GM12878 (cell line): ENCODE measurements around the gene MYO15A. TPM values are rescaled to one million over a fixed set of nuclear protein-coding genes. Genes with fewer than 3 reads are reported as not detected.

Experiments used
- ATAC-seq: fragments of 200-7000 bp; cut with Tn5 transposase; 3 replicates; pipeline ENCODE4 v1.9.1; 2020; ENCODE audit warnings: mild to moderate bottlenecking, moderate library complexity
- BruUV-seq: library from RNA; stranded (reverse); fragments of 400-500 nt; replicated peaks from 2 replicates; lab custom pipeline; 2021; lab: Mats Ljungman, UMichigan
- CTCF ChIA-PET: fragments of 300-600 bp; sonication (Branson Sonifier 250); formaldehyde crosslinking; extraction: SDS; loops from one replicate; lab custom pipeline; 2021; ENCODE audit warnings: inconsistent platforms; lab: Yijun Ruan, JAX
- POLR2A ChIA-PET: fragments of 350-600 bp; formaldehyde crosslinking; extraction: SDS; loops from one replicate; lab custom pipeline; 2021; ENCODE audit warnings: inconsistent platforms; lab: Charles Lee
- RAD21 ChIA-PET: fragments of 300-600 bp; sonication (Branson Sonifier 250); formaldehyde crosslinking; loops from one replicate; lab custom pipeline; 2023; ENCODE audit warnings: antibody characterized with exemption; ENCODE audit not compliant: unreplicated experiment; lab: Charles Lee
- SMC1A ChIA-PET: fragments of 300-600 bp; sonication (Branson Sonifier 250); formaldehyde crosslinking; loops from one replicate; lab custom pipeline; 2023; ENCODE audit not compliant: unreplicated experiment, uncharacterized antibody; lab: Charles Lee
- DNase-seq: peaks from one replicate; pipeline ENCODE4 v3.0.0-alpha.2; 2011; ENCODE audit warnings: low read depth, low spot score
- FAIRE-seq: peaks from 3 replicates; lab custom pipeline; 2011; peaks lifted over from hg19 to GRCh38; lab: Jason Lieb, UNC
- H2AFZ ChIP-seq: 2 replicates; pipeline ENCODE4 v1.6.0; 2011; ENCODE audit warnings: low read depth, low read length, control low read depth; ENCODE audit not compliant: control insufficient read depth
- H3K27ac ChIP-seq: 2 replicates; pipeline ENCODE4 v1.5.1; 2011; ENCODE audit warnings: control low read depth; ENCODE audit not compliant: control insufficient read depth, insufficient read depth
- H3K27me3 ChIP-seq, 2 experiments: replicated peaks in 1 of 2; 2 replicates each; pipeline versions ENCODE4 v1.6.0 to v1.6.1; 2011; ENCODE audit warnings: low read length in 1 of 2; ENCODE audit not compliant: control insufficient read depth in 2 of 2, insufficient read depth in 2 of 2
- H3K36me3 ChIP-seq, 2 experiments: 2 replicates each; pipeline ENCODE4 v1.5.1; 2011; ENCODE audit warnings: low read length in 1 of 2; ENCODE audit not compliant: control insufficient read depth in 2 of 2, insufficient read depth in 2 of 2
- H3K4me1 ChIP-seq: 2 replicates; pipeline ENCODE4 v1.6.1; 2011; ENCODE audit warnings: mild to moderate bottlenecking, low read length, moderate library complexity, mixed read lengths; ENCODE audit not compliant: control insufficient read depth, insufficient read depth
- H3K4me2 ChIP-seq: 2 replicates; pipeline ENCODE4 v1.6.0; 2011; ENCODE audit warnings: control low read depth; ENCODE audit not compliant: control insufficient read depth, insufficient read depth
- H3K4me3 ChIP-seq: fragments of 200-600 bp; sonication (generic); 2 replicates; pipeline ENCODE4 v1.5.1; 2016
- H3K79me2 ChIP-seq: 2 replicates; pipeline ENCODE4 v1.6.0; 2011; ENCODE audit warnings: low read length; ENCODE audit not compliant: control insufficient read depth, insufficient read depth
- H3K9ac ChIP-seq: 2 replicates; pipeline ENCODE4 v1.8.0; 2011; ENCODE audit warnings: low read length, control low read depth, mixed read lengths; ENCODE audit not compliant: control insufficient read depth, insufficient read depth
- H3K9me3 ChIP-seq: replicated peaks from 3 replicates; pipeline ENCODE4 v1.5.1; 2011; ENCODE audit warnings: mild to moderate bottlenecking, low read length; ENCODE audit not compliant: control insufficient read depth, insufficient read depth
- H4K20me1 ChIP-seq: 2 replicates; pipeline ENCODE4 v1.6.0; 2011; ENCODE audit not compliant: control insufficient read depth, insufficient read depth
- BHLHE40 ChIP-seq, 2 experiments: fragments of 450-650 bp in 1 of 2; IDR thresholded peaks; 2 replicates each; pipeline ENCODE4 v1.6.1; 2011 to 2017; ENCODE audit warnings: low read depth in 2 of 2, borderline replicate concordance in 1 of 2, improper control_type of control experiment in 1 of 2, low read length in 1 of 2, mild to moderate bottlenecking in 1 of 2
- BRCA1 ChIP-seq: IDR thresholded peaks from 2 replicates; pipeline ENCODE4 v1.6.1; 2011; ENCODE audit warnings: low read depth, low read length, improper control_type of control experiment
- GABPA ChIP-seq: IDR thresholded peaks from 2 replicates; pipeline ENCODE4 v1.6.1; 2014; ENCODE audit warnings: antibody characterized with exemption, low read depth, mild to moderate bottlenecking, inconsistent platforms
- HSF1 ChIP-seq: fragments of 150-350 bp; IDR thresholded peaks from 2 replicates; pipeline ENCODE4 v1.6.1; 2014; ENCODE audit warnings: mild to moderate bottlenecking, low read depth, low read length
- JUNB ChIP-seq: IDR thresholded peaks from 2 replicates; pipeline ENCODE4 v1.6.1; 2016; ENCODE audit warnings: antibody characterized with exemption, mild to moderate bottlenecking
- MEF2A ChIP-seq: IDR thresholded peaks from 2 replicates; pipeline ENCODE4 v1.6.1; 2011; ENCODE audit warnings: low read depth, mild to moderate bottlenecking, low read length, moderate library complexity; ENCODE audit not compliant: insufficient read depth
- NFYB ChIP-seq: IDR thresholded peaks from 2 replicates; pipeline ENCODE4 v1.6.1; 2011; ENCODE audit warnings: low read depth, mild to moderate bottlenecking, low read length, improper control_type of control experiment, moderate library complexity; ENCODE audit not compliant: insufficient read depth
- NR2F1 ChIP-seq: fragments of 450-650 bp; conservative IDR thresholded peaks from 2 replicates; pipeline ENCODE4 v1.6.1; 2017; ENCODE audit warnings: mild to moderate bottlenecking
- PKNOX1 ChIP-seq: fragments of 450-650 bp; IDR thresholded peaks from 2 replicates; pipeline ENCODE4 v1.6.1; 2016; ENCODE audit warnings: mild to moderate bottlenecking
- RAD21 ChIP-seq: IDR thresholded peaks from 2 replicates; pipeline ENCODE4 v1.6.1; 2011; ENCODE audit warnings: mild to moderate bottlenecking, low read depth, low read length, moderate library complexity; ENCODE audit not compliant: insufficient read depth
- RAD51 ChIP-seq: fragments of 450-650 bp; IDR thresholded peaks from 2 replicates; pipeline ENCODE4 v1.6.1; 2016; ENCODE audit warnings: moderate library complexity, mild to moderate bottlenecking, inconsistent platforms
- RB1 ChIP-seq: fragments of 450-650 bp; formaldehyde crosslinking; IDR thresholded peaks from 2 replicates; pipeline ENCODE4 v1.6.1; 2017; ENCODE audit warnings: mild to moderate bottlenecking, borderline replicate concordance
- RBBP5 ChIP-seq: fragments of 200-600 bp; sonication (generic); conservative IDR thresholded peaks from 2 replicates; pipeline ENCODE4 v1.6.1; 2016
- SIX5 ChIP-seq: IDR thresholded peaks from 2 replicates; pipeline ENCODE4 v1.6.1; 2011; ENCODE audit warnings: mild to moderate bottlenecking, low read depth, low read length, moderate library complexity; ENCODE audit not compliant: severe bottlenecking
- SMC3 ChIP-seq: IDR thresholded peaks from 2 replicates; pipeline ENCODE4 v1.6.1; 2011; ENCODE audit warnings: low read length, improper control_type of control experiment, borderline replicate concordance
- TAF1 ChIP-seq: IDR thresholded peaks from 2 replicates; pipeline ENCODE4 v1.6.1; 2011; ENCODE audit warnings: mild to moderate bottlenecking, low read depth, low read length, borderline replicate concordance
- TCF7 ChIP-seq: IDR thresholded peaks from 2 replicates; pipeline ENCODE4 v1.6.1; 2014; ENCODE audit warnings: antibody characterized with exemption, borderline replicate concordance
- YY1 ChIP-seq: IDR thresholded peaks from 2 replicates; pipeline ENCODE4 v1.6.1; 2011; ENCODE audit warnings: low read depth, mild to moderate bottlenecking, low read length
- ZNF217 ChIP-seq: fragments of 450-650 bp; IDR thresholded peaks from 2 replicates; pipeline ENCODE4 v1.6.1; 2017; ENCODE audit warnings: antibody characterized with exemption, mild to moderate bottlenecking
- ZZZ3 ChIP-seq: IDR thresholded peaks from 2 replicates; pipeline ENCODE4 v1.6.1; 2011; ENCODE audit warnings: low read depth; ENCODE audit not compliant: control insufficient read depth, insufficient read length
- WGBS: methylation state at CpG from one replicate; pipeline ENCODE4 v1.1.6; 2016; ENCODE audit warnings: low lambda C conversion rate; ENCODE audit not compliant: insufficient replicate concordance, insufficient coverage; ENCODE audit errors: missing lambda C conversion rate; 5-methylcytosine and 5-hydroxymethylcytosine counted together
- in situ Hi-C: fragments of 300-500 bp; cut with MboI; formaldehyde crosslinking; loops from 9 replicates; pipeline ENCODE4 v1.14.3; 2018; ENCODE audit warnings: mixed read lengths
- intact Hi-C: fragments of 100-400 bp; cut with micrococcal nuclease; formaldehyde crosslinking; loops from one replicate; pipeline ENCODE4 v1.14.2; 2022; ENCODE audit not compliant: unreplicated experiment
- polyA plus RNA-seq, 11 experiments: library from polyadenylated mRNA; depleted of rRNA in 4 of 11; unstranded in 6 of 11; stranded (reverse) in 5 of 11; fragments of >200 nt; fragmentation: Nextera tagmentation in 4 of 11; fragmentation: Illumina TruSeq in 1 of 11; extraction: Ambion mirVana in 4 of 11; extraction: Trizol in 1 of 11; gene quantifications; 1 replicate in 1 of 11; 2 replicates in 10 of 11; pipeline versions ENCODE4 v1.2.1 to v1.2.3, GENCODE V29; 2011 to 2016; ENCODE audit warnings: inconsistent platforms in 2 of 11, missing spikeins in 2 of 11, low read depth in 1 of 11
- total RNA-seq, 4 experiments: library from RNA; depleted of rRNA in 3 of 4; stranded (reverse); fragments of >200 nt in 3 of 4; fragmentation: Illumina TruSeq in 1 of 4; extraction: Trizol in 1 of 4; gene quantifications; 2 replicates each; pipeline versions ENCODE4 v1.2.1 to v1.2.3, GENCODE V29; 2013 to 2021
- TF ChIP-seq, protein P1 (sequence below), 3 experiments: IDR thresholded peaks in 2 of 3; conservative IDR thresholded peaks in 1 of 3; 2 replicates each; pipeline ENCODE4 v1.5.1; 2011; ENCODE audit warnings: low read depth in 3 of 3, low read length in 3 of 3, mild to moderate bottlenecking in 3 of 3, control low read depth in 2 of 3, moderate library complexity in 2 of 3, inconsistent platforms in 1 of 3, mixed read lengths in 1 of 3; ENCODE audit not compliant: control insufficient read depth in 2 of 3, insufficient read depth in 1 of 3; ENCODE audit errors: extremely low read depth in 1 of 3

MYO15A gene
- total and polyA plus RNA-seq, 10 of the 15 experiments (the other 5 are each of a cell fraction or from before 2014, with no cell fraction given) = 0.03 to 0.77 (median 0.21) TPM; not detected in 4

DNA sequence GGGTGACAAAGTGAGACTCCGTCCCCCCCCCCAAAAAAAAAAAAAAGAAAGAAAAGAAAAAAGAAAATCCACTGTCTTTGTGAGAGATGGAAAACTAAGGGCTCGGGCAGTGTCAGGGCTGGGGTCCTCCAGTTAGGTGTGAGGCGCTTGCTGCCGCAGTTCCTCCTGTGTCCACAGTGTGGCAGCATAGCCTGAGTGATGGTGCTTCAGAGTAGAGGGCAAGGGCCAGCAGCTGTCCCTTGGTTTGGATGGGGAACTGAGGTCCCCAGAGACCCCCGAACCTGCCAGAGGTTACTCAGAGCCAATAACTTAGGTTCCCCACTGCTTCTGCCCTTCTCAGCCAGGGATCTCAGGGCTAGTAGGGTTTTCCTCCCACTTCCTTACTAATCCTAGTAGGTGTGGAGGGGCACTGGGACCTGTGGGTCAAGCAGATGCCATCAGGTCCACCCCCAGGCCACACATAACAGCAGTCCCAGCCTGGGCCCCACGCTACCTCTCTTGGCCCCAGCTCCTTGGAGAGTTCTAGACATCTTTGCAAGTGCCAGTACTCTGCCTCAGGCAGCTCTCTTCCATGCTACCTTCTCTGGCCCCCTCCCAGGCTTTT lies 109.0 kb downstream of the MYO15A start:
- POLR2A ChIA-PET = no interaction called here
- peak; percentile 96 for ATAC-seq
- TF ChIP-seq BRCA1 (no peak), GABPA (no peak), PKNOX1 (no peak), ZNF217 (no peak), RAD21 (peak; percentile 79), YY1 (0 out of 2 replicates have a peak, but pooled peaks have one; percentile 17), SIX5 (no peak), HSF1 (no peak), TAF1 (no peak), TCF7 (no peak), RB1 (no peak), BHLHE40 (IDR thresholded peaks at IDR 0.05; ENCODE audit: borderline replicate concordance in 1 of 2, low read depth in 2 of 2, low read length in 1 of 2) (peak; percentile 7 to 14; a peak in 1 of 4 replicates), RAD51 (no peak), MEF2A (no peak), RBBP5 (no peak), JUNB (no peak), NFYB (no peak), NR2F1 (peak; percentile 72), SMC3 (peak; percentile 69), ZZZ3 (no peak)
- TF ChIP-seq, protein P1, sequence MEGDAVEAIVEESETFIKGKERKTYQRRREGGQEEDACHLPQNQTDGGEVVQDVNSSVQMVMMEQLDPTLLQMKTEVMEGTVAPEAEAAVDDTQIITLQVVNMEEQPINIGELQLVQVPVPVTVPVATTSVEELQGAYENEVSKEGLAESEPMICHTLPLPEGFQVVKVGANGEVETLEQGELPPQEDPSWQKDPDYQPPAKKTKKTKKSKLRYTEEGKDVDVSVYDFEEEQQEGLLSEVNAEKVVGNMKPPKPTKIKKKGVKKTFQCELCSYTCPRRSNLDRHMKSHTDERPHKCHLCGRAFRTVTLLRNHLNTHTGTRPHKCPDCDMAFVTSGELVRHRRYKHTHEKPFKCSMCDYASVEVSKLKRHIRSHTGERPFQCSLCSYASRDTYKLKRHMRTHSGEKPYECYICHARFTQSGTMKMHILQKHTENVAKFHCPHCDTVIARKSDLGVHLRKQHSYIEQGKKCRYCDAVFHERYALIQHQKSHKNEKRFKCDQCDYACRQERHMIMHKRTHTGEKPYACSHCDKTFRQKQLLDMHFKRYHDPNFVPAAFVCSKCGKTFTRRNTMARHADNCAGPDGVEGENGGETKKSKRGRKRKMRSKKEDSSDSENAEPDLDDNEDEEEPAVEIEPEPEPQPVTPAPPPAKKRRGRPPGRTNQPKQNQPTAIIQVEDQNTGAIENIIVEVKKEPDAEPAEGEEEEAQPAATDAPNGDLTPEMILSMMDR (IDR thresholded peaks at IDR 0.05 in 2 of 3, conservative IDR thresholded peaks at IDR 0.05 in 1 of 3; ENCODE audit: control insufficient read depth in 2 of 3, extremely low read depth in 1 of 3, insufficient read depth in 1 of 3, low read depth in 3 of 3, low read length in 3 of 3) = peak; percentile 94 to 99 (median 96)

More for the DNA sequence above, 109.0 kb downstream of the MYO15A start:
- intact Hi-C loops = loop anchor here (2.0 kb wide), 1 partner anchor 77 kb away; no protein-coding TSS in a partner anchor
- Histone ChIP-seq H3K4me2 (no peak overlapping the region), H3K4me3 (no peak overlapping the region), H3K36me3 (no peaks in the 10 kb centered on the region), H4K20me1 (no peaks in the 10 kb centered on the region), H3K79me2 (no peaks in the 10 kb centered on the region), H2AFZ (no peak overlapping the region), H3K9ac (no peak overlapping the region), H3K27me3 (no peaks in the 10 kb centered on the region), H3K4me1 (peaks cover 10% of the 10 kb centered on the region), H3K27ac (no peak overlapping the region), H3K9me3 (no peaks in the 10 kb centered on the region)
- ChIA-PET CTCF (interaction anchor here (0.9 to 4.1 kb wide), 8 partner anchors 16 to 346 kb away, joined by 3 to 24 read pairs (median 5); no protein-coding TSS in a partner anchor), RAD21 (interaction anchor here (1.0 kb wide), 1 partner anchor 32 kb away, joined by 3 read pairs; no protein-coding TSS in a partner anchor), SMC1A (interaction anchor here (1.0 to 2.7 kb wide), 3 partner anchors 29 to 76 kb away, joined by 3 to 9 read pairs (median 3); no protein-coding TSS in a partner anchor)
- BruUV-seq = no TSS peak
- in situ Hi-C loops = no loop called here
- WGBS = 0% methylated on average over 5 of the region's 6 CpGs
- FAIRE-seq (peak; percentile 94), DNase-seq (peak; percentile 2)
